ENCODE measurements around the gene PAK2. TPM values are rescaled to one million over a fixed set of nuclear protein-coding genes. Genes with fewer than 3 reads are reported as not detected.

The PAK2 gene
- total and polyA plus RNA-seq, 2 of the 4 experiments (the other 2 are of a cell fraction) = 31.8 to 36.0 TPM

DNA sequence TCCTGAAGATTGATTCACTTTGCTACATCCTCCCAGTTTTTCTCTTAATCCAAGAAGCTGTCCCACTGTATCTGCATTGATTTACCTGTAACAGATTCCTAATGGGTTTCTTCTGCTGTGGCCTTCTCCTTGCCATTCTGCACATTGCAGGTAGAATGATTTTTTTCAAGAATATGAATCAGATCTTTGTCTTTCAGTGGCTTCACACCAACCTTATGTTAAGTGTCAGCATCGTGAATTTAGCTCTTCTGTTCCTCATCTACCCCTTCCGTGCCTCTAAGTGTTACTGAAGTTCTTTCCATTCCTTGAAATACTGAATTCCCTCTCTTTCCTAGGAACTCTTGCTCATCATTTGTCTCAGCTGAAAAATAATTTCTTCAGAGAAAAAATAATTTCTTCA is 135.6 kb downstream of the PAK2 start:
- H3K56ac ChIP-seq (ENCODE audit: extremely low read depth, insufficient read depth, low read length) = no peak overlapping the region
- dilution Hi-C loops (cut with HindIII; ENCODE audit: low sequenced_read_pairs, unreplicated experiment) (no loop called here), intact Hi-C loops (cut with micrococcal nuclease) (no loop called here), in situ Hi-C loops (cut with MboI; ENCODE audit: low sequenced_read_pairs) (no loop called here)
- no TSS peak for BruUV-seq (replicated peaks)
- no peak overlapping the region for H2AFZ ChIP-seq (replicated peaks; ENCODE audit: low read length, poor library complexity)
- no peak overlapping the region for H3K18ac ChIP-seq (ENCODE audit: low read depth, low read length)
- peaks cover 4% of the 10 kb centered on the region for H3K4me1 ChIP-seq (ENCODE audit: control insufficient read depth, insufficient read depth, low read length)
- TF ChIP-seq RFX5 (IDR thresholded peaks at IDR 0.05; ENCODE audit: low read depth, low read length) (no peak), RCOR1 (IDR thresholded peaks at IDR 0.05; ENCODE audit: insufficient replicate concordance, low read length) (no peak), CEBPB (IDR thresholded peaks at IDR 0.05; ENCODE audit: low read depth, low read length) (no peak), POLR2A (IDR thresholded peaks at IDR 0.05; ENCODE audit: low read depth, low read length) (no peak), NFE2L2 (IDR thresholded peaks at IDR 0.05; ENCODE audit: low read depth, low read length) (no peak), MAFK (IDR thresholded peaks at IDR 0.05; ENCODE audit: low read depth, low read length) (no peak), SMC3 (IDR thresholded peaks at IDR 0.05; ENCODE audit: low read depth, low read length) (no peak), FOS (IDR thresholded peaks at IDR 0.05; ENCODE audit: low read depth, low read length) (no peak), ELK1 (IDR thresholded peaks at IDR 0.05; ENCODE audit: borderline replicate concordance, low read depth, low read length) (no peak), BHLHE40 (IDR thresholded peaks at IDR 0.05; ENCODE audit: low read depth, low read length) (no peak), CHD1 (IDR thresholded peaks at IDR 0.05; ENCODE audit: low read depth, low read length) (no peak), RAD21 (IDR thresholded peaks at IDR 0.05; ENCODE audit: low read length) (no peak), USF2 (IDR thresholded peaks at IDR 0.05; ENCODE audit: low read depth, low read length) (no peak), MAZ (IDR thresholded peaks at IDR 0.05; ENCODE audit: borderline replicate concordance, low read depth, low read length) (no peak), MXI1 (IDR thresholded peaks at IDR 0.05; ENCODE audit: borderline replicate concordance, low read depth, low read length) (no peak)
- TF ChIP-seq, protein P1, sequence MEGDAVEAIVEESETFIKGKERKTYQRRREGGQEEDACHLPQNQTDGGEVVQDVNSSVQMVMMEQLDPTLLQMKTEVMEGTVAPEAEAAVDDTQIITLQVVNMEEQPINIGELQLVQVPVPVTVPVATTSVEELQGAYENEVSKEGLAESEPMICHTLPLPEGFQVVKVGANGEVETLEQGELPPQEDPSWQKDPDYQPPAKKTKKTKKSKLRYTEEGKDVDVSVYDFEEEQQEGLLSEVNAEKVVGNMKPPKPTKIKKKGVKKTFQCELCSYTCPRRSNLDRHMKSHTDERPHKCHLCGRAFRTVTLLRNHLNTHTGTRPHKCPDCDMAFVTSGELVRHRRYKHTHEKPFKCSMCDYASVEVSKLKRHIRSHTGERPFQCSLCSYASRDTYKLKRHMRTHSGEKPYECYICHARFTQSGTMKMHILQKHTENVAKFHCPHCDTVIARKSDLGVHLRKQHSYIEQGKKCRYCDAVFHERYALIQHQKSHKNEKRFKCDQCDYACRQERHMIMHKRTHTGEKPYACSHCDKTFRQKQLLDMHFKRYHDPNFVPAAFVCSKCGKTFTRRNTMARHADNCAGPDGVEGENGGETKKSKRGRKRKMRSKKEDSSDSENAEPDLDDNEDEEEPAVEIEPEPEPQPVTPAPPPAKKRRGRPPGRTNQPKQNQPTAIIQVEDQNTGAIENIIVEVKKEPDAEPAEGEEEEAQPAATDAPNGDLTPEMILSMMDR (conservative IDR thresholded peaks at IDR 0.05; ENCODE audit: low read depth, low read length) = no peak
- H2BK120ac ChIP-seq (ENCODE audit: low read depth, low read length) = no peak overlapping the region
- POLR2A ChIA-PET (ENCODE audit: unreplicated experiment) = no interaction called here
- H3K4me2 ChIP-seq (ENCODE audit: low read depth, low read length) = no peak overlapping the region
- H4K5ac ChIP-seq (ENCODE audit: low read depth, low read length) = no peak overlapping the region
- no peaks in the 10 kb centered on the region; the same call in 1 of the 2 replicates for H3K36me3 ChIP-seq (ENCODE audit: control insufficient read depth, insufficient read depth, low read length)
- WGBS, 2 experiments (ENCODE audit: extremely low coverage in 2 of 2, insufficient read length in 1 of 2) = no CpG with 5 or more reads among the region's 2 CpGs
- DNase-seq (no peak), ATAC-seq (ENCODE audit: low read depth) (no peak)
- H2AK9ac ChIP-seq (replicated peaks; ENCODE audit: low read depth, low read length, poor library complexity) = no peak overlapping the region
- H4K91ac ChIP-seq (ENCODE audit: insufficient read depth, low read depth, low read length) = no peak overlapping the region
- H2BK20ac ChIP-seq (ENCODE audit: low read depth, low read length) = no peak overlapping the region
- H3K27ac ChIP-seq (ENCODE audit: insufficient read depth, low read length) = no peak overlapping the region
- no peak overlapping the region for H2BK5ac ChIP-seq (ENCODE audit: low read depth, low read length, poor library complexity, severe bottlenecking)
- H3K79me1 ChIP-seq (ENCODE audit: low read depth in 1 of 2, low read length in 2 of 2) = peaks cover 14 to 57% of the 10 kb centered on the region in 2 experiments
- CTCF ChIA-PET = no interaction called here
- H3K23ac ChIP-seq (ENCODE audit: low read depth, low read length) = no peak overlapping the region
- peaks cover 73% of the 10 kb centered on the region for H4K20me1 ChIP-seq (ENCODE audit: insufficient read depth, low read length)
- no peak overlapping the region for H3K4ac ChIP-seq (ENCODE audit: low read depth, low read length)
- H4K8ac ChIP-seq (ENCODE audit: low read depth in 2 of 2, low read length in 2 of 2) = no peak overlapping the region
- no peak overlapping the region for H3K9ac ChIP-seq (ENCODE audit: low read depth, low read length)
- no peaks in the 10 kb centered on the region for H3K9me3 ChIP-seq (ENCODE audit: control insufficient read depth, insufficient read depth, low read length)
- no peak overlapping the region for H2BK15ac ChIP-seq (ENCODE audit: low read depth, low read length)
- H3K4me3 ChIP-seq (ENCODE audit: insufficient read depth, low read depth, low read length) = no peak overlapping the region
- no peaks in the 10 kb centered on the region for H3K9me1 ChIP-seq (ENCODE audit: insufficient read depth, low read length)
- H3K27me3 ChIP-seq (ENCODE audit: control insufficient read depth, insufficient read depth, low read length) = no peaks in the 10 kb centered on the region
- no peak overlapping the region for H2AK5ac ChIP-seq (ENCODE audit: low read depth, low read length)
- H3K14ac ChIP-seq (replicated peaks; ENCODE audit: low read depth, low read length) = no peak overlapping the region
